C4-2B (cell line): ENCODE results near the gene CFAP161.

Experiments used
- ZFX ChIP-seq: fragments of 450-650 bp; IDR thresholded peaks from 2 replicates; pipeline ENCODE4 v1.6.1; 2017
- TF ChIP-seq, protein P1 (sequence below): fragments of 450-650 bp; conservative IDR thresholded peaks from 2 replicates; pipeline ENCODE4 v1.5.1; 2017; ENCODE audit warnings: mild to moderate bottlenecking

DNA sequence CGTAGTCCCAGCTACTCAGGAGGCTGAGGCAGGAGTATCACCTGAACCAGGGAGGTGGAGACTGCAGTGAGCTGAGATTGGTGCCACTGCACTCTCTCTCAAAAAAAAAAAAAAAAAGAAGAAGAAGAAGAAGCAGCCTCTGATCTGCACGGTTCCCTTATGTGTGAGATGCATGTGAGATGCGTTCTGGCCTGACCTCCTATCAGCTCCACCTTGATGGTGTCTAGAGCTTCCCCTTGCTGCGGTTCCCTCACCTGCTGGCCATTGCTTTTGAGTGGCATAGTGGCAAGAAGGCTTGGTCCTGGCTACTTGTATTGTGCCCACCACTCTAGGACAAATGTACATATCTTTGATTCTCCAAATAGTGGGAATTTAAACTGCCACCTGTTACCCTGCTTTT is 49.4 kb upstream of the CFAP161 start:
- TF ChIP-seq, protein P1, sequence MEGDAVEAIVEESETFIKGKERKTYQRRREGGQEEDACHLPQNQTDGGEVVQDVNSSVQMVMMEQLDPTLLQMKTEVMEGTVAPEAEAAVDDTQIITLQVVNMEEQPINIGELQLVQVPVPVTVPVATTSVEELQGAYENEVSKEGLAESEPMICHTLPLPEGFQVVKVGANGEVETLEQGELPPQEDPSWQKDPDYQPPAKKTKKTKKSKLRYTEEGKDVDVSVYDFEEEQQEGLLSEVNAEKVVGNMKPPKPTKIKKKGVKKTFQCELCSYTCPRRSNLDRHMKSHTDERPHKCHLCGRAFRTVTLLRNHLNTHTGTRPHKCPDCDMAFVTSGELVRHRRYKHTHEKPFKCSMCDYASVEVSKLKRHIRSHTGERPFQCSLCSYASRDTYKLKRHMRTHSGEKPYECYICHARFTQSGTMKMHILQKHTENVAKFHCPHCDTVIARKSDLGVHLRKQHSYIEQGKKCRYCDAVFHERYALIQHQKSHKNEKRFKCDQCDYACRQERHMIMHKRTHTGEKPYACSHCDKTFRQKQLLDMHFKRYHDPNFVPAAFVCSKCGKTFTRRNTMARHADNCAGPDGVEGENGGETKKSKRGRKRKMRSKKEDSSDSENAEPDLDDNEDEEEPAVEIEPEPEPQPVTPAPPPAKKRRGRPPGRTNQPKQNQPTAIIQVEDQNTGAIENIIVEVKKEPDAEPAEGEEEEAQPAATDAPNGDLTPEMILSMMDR: no peak
- TF ChIP-seq ZFX: no peak
